ENCODE results near the gene SYTL5. TPM values are rescaled to one million over a fixed set of nuclear protein-coding genes. Genes with fewer than 3 reads are reported as not detected.

The SYTL5 gene
- total RNA-seq, 1 donor from 2014 or later = 1.6 TPM

GRCh38 chrX:38018766-38019425 lies 12.5 kb downstream of the SYTL5 start:
- no peak overlapping the region for H3K27ac ChIP-seq
- no peak for DNase-seq

GRCh38 chrX:38028300-38028699 lies 21.9 kb downstream of the SYTL5 start:
- H3K4me3 ChIP-seq = no peak overlapping the region
- no peaks in the 10 kb centered on the region for H3K27me3 ChIP-seq (ENCODE audit: low read depth)
- ATAC-seq (no peak), DNase-seq (no peak)
- intact Hi-C loops (cut with DNase I) = no loop called here
- H3K9me3 ChIP-seq = no peaks in the 10 kb centered on the region
- H3K27ac ChIP-seq = no peak overlapping the region
- no peaks in the 10 kb centered on the region for H3K4me1 ChIP-seq
- no peak for TF ChIP-seq CTCF (IDR thresholded peaks at IDR 0.05)
- no peaks in the 10 kb centered on the region for H3K36me3 ChIP-seq

More at GRCh38 chrX:38018766-38019425, 12.5 kb downstream of the SYTL5 start:
- ATAC-seq = no peak
- Histone ChIP-seq H3K9me3 (no peaks in the 10 kb centered on the region), H3K4me3 (no peak overlapping the region), H3K4me1 (no peaks in the 10 kb centered on the region), H3K36me3 (no peaks in the 10 kb centered on the region), H3K27me3 (ENCODE audit: low read depth) (no peaks in the 10 kb centered on the region)
- TF ChIP-seq CTCF (IDR thresholded peaks at IDR 0.05) = no peak
- intact Hi-C loops (cut with DNase I) = no loop called here

- Histone ChIP-seq H3K36me3 (no peaks in the 10 kb centered on the region), H3K27ac (no peak overlapping the region), H3K27me3 (ENCODE audit: low read depth) (no peaks in the 10 kb centered on the region), H3K4me1 (no peaks in the 10 kb centered on the region), H3K4me3 (no peak overlapping the region), H3K9me3 (no peaks in the 10 kb centered on the region)
- DNase-seq (no peak), ATAC-seq (no peak)
- intact Hi-C loops (cut with DNase I) = no loop called here
- no peak for TF ChIP-seq CTCF (IDR thresholded peaks at IDR 0.05)
These were observed 30.1 kb downstream of the SYTL5 start for GRCh38 chrX:38036466-38036865.

- Histone ChIP-seq H3K4me1 (no peaks in the 10 kb centered on the region), H3K36me3 (no peaks in the 10 kb centered on the region), H3K4me3 (no peak overlapping the region), H3K9me3 (no peaks in the 10 kb centered on the region), H3K27ac (no peak overlapping the region), H3K27me3 (ENCODE audit: low read depth) (no peaks in the 10 kb centered on the region)
- DNase-seq (no peak), ATAC-seq (no peak)
- no peak for TF ChIP-seq CTCF (IDR thresholded peaks at IDR 0.05)
- intact Hi-C loops (cut with DNase I) = no loop called here
These were observed 32.1 kb downstream of the SYTL5 start for GRCh38 chrX:38038501-38038900.

GRCh38 chrX:38041237-38041636 lies 34.9 kb downstream of the SYTL5 start:
- H3K36me3 ChIP-seq = no peaks in the 10 kb centered on the region
- no peak overlapping the region for H3K4me3 ChIP-seq
- no peak for DNase-seq
- no peaks in the 10 kb centered on the region for H3K27me3 ChIP-seq (ENCODE audit: low read depth)
- ATAC-seq = no peak
- no peak overlapping the region for H3K27ac ChIP-seq
- TF ChIP-seq CTCF (IDR thresholded peaks at IDR 0.05) = no peak
- no peaks in the 10 kb centered on the region for H3K4me1 ChIP-seq
- intact Hi-C loops (cut with DNase I) = no loop called here
- H3K9me3 ChIP-seq = no peaks in the 10 kb centered on the region

Data from lower lobe of right lung (tissue), 2 donors.